Limb (tissue), 2 donors: ENCODE results near the gene MRPL20.
A peak's percentile ranks its signal among the peaks of the same experiment; 100 is the strongest.
"Not testable (repeated sequence)": the region's sequence is repeated elsewhere in the genome, so short reads cannot be mapped to it uniquely, and the experiment has no call there.

Source experiments
- DNase-seq, 2 donors: peaks; one replicate each; pipeline ENCODE4 v3.0.0-alpha.2; 2016; ENCODE audit errors: extremely low spot score in 2 of 2

Gene MRPL20

DNA sequence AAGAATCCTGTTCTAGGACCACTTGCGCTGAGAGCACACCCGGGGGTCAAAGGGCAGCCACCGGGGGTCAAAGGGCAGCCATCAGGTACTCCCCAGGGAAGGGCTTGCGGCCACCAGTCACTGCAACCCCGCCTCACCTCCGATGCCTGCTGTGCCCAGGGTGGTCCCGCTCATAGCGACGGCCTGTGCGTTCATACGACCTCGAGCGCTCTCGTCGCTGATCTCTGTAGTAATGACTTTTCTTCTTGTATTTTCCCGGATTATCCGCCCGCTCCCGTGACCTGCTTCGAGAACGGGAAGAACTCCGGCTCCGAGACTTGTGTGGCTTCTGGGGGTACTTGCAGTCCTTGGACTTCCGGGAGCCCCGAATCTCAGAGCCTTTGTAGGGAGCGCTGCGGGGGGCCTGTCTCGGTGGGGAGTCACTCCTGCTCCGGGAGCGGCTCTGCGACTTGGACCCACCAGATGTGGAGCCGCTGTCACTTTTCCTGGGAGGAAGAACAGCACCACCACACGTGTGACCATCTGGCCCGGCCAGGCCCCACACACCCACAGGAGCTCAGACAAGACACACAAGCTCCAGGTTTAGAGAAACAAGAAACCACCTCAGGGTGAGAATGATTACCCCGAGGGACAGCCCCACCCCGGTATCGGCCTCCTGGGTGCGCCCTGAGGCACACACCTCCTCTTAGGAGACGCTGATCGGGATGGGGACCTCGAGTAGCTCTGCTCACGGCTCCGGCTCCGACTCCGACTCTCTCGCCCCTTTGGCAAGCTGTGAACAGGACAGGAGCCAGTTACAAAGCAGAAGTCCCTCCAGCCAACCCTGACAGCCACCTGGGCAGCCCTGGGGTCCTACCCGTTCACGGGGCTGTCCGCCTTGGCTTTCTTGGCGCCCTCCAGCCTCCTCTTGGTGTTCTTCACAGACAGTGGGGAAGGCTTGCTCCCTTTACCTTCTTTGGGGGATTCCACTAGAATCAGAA is 19.7 kb downstream of the MRPL20 start:
- DNase-seq: no peak

DNA sequence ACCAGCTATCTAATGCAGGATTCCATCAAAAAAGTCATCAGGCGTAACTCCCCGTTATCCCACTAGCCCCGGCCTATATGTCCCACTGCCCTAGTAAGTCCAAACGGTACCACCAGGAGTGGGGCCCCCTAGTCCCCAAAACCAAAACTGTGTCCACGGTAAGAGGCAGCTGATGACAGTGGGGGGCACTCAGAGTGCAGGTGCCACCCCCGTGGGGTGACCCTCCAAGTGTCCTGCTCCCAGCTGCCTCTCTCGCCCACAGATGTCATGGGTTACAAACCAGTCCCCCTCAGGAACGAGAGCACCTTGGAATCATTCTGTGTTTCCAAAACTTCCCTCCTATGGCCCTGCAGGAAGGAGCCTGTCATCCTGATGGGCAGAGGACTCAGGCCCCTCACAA is 21.2 kb downstream of the MRPL20 start:
- no peak for DNase-seq

DNA sequence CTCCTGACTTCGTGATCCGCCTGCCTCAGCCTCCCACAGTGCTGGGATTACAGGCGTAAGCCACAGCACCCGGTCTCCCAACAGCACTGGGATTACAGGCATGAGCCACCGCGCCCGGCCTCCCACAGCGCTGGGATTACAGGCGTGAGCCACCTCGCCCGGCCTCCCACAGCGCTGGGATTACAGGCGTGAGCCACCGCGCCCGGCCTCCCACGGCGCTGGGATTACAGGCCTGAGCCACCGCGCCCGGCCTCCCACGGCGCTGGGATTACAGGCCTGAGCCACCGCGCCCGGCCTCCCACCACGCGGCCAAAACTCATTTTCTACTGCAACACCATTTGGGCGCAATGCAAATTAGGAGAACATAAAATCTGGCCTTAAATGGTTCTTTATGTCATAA is 21.8 kb downstream of the MRPL20 start:
- not testable (repeated sequence) for DNase-seq

DNA sequence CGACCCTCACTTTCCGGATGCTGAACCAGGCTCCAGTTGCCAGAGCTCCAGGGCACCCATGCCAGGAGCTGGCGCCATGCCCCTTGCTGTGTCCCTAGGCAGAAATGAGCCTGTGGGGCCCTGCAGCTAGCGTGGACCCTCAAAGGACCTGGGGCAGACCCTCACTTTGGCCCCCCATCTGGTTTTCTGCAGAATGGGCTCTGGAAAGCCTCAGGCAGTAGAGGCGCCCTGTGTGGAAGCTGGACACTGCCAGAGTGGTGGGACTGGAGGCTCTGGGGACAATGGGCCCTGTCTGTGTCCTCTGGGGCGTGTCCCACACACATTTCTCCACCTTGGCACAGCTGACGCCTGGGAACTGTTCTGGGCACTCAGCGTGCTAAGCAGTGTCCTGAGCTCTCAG is 25.8 kb downstream of the MRPL20 start:
- DNase-seq: no peak

DNA sequence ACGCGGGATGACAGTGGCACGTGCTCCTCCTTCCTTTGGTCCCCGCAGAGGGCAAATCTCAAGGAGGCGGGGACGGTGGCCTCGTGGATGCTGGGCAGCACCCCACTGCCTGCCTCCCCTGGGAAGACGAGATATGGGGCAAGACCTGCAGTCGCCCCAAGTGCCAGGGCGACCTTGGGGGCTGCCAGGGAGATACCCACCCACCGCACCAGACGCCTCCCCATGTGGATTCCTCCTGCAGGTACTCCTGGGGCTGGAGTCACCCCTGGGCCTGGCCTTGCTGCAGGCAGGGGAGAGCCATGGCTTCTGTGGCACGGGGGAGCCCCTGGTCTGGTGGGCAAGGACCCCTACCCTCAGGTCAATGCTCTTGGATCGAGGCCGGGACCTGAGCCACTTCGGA is 26.2 kb downstream of the MRPL20 start:
- no peak for DNase-seq

DNA sequence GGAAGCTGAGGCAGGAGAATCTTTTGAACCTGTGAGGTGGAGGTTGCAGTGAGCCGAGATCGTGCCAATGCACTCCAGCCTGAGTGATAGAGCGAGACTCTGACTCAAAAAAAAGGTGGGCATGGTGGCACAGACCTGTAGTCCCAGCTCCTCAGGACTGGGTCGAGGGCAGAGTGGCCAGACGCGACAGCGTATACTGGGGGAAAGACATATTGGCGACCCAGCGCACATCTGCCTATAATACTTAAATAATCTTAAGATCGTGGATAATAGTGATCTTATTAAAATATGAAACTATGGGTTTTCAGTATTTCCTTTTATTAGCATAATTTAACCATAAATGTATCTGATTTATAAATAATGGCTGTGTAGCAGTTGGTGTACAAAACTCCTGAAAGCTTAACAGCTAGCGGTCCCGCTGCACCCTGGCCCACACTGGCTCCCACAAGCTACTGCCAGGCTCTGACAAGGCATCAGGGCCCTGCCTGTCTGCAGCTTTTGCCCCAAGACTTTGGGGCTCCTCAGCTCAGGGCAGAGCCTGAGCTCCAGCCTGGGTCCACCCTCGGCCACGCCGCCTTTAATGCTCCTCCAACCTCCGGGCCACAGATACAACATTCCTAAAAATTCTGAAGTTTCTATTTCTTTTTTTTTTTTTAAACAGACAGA is 29.4 kb downstream of the MRPL20 start:
- no peak for DNase-seq

DNA sequence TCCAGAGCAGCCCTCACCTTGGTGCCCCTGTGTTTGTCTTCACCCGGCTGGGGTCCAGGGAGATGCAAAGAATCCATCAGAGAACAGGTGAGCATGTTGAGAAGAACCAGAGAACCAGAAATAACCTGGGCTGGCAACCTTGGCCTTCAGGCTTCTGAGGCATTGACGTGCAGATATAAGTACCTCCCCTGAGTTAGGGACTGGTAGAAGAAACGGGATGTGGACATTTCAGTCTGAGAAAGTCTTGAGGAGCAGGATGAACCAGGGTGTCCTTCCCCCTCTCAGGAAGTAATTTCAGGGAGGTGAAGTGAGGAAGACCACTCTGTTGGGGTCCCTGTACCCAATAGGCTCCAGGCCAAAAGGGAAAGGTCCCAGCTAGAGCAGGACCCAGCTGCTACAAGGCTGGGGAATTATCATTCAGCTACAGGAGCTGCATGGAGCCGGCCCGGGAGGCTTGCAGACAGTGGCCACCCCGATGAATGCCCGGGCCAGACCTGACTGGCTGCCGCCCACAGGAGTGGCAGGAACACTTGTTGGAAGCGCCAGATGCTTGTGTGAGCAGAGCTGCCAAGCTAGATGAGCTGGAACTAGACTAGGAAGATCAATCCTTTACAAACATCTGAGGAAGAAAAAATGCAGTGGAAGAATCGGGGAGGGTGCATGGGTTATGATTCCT is 30.4 kb downstream of the MRPL20 start:
- DNase-seq: no peak

DNA sequence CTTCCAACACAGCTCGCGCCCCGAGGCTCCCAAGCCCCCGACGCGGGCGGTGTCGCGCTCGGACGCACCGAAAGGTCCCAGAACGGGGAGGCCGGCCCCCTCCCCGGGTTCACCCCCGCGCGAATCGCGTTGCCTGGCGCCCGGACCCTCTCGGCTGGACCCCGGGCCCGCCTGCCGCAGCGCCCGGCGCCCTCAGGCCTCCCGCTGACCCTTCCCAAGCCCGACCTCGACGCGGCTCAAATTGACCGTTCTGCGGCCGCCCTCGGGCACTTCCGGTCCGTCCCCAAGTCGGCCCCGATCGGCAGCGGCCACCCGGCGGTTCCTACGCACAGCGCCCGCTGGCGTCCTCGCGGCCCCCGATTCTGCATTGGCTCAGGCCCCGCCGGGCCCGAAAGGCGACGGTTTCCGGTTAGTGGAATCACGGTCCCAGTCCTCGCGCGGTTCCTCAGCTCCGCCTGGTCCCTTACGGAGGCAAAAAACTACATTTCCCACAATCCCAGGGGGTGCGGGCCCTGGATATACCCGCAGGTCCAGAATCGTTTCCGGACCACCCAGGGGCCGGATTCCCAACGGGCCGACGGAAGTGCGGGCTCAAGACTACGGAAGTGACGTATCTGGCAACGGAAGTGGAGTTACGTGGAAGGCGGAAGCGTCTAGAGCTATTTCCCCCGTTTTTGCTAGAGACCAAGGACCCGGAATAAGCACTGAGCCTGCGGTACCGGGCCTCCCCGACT is 32.0 kb downstream of the MRPL20 start, which contains the start of gene AURKAIP1:
Gene AURKAIP1 (minus strand): TSS at position 279 of the 734 bp plus-strand sequence. CDS start 451 bp downstream, outside the sequence.
- DNase-seq: peak; percentile 98 to 99

DNA sequence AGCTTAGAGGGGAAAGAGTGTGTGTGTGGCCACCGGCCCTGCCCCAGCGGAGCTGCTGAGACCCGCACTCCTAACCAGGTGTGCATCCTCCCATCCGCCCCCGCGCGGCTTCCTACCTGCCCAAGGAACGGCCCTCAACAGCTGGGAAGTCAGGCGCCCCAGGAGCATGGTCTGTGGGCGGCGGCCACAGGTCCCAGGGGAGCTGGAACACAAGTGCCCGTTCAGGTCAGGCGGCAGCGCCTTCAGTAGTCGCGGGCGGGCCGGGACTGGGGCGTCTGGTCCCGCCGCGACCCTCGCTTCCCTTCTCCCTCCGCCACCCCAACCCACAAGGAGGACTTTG is 32.5 kb downstream of the MRPL20 start:
- no peak for DNase-seq

DNA sequence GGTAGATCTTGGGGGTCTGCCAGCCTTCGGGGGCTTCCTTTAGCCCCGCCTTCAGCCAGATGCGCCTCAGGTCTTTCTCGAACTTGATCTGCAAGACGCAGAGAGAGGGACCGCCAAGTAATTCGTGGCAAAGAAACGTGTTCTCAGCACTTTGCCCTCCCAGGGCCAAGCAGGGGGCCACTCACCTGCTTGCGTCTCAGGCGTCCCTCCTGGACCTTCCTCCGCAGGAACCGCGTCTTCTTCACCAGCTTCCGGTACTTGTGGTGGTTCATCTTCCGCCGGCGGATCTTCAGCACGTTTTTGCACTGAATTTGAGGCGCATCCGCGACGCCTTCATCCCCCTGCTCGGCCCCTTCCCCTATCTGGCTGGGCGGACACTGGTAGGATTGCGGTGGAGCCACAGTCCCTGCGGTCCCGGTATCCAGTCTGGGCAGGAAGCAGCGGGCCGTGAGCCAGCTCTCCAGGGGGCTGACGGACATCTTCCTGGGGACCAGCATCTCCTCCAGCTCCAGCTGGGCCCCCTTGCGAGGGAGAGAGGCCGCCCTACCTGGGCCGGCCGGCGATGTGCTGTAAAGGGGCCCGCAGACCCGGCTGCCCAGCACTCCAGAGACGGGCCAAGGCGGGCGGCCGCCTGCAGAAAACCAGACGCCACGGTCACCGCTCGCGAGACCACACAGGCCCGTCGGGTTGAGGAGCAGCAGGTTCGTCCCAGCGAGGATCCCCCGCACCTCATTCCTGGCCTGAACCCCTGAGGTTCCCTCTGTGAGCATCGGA is 33.1 kb downstream of the MRPL20 start:
- DNase-seq: no peak

DNA sequence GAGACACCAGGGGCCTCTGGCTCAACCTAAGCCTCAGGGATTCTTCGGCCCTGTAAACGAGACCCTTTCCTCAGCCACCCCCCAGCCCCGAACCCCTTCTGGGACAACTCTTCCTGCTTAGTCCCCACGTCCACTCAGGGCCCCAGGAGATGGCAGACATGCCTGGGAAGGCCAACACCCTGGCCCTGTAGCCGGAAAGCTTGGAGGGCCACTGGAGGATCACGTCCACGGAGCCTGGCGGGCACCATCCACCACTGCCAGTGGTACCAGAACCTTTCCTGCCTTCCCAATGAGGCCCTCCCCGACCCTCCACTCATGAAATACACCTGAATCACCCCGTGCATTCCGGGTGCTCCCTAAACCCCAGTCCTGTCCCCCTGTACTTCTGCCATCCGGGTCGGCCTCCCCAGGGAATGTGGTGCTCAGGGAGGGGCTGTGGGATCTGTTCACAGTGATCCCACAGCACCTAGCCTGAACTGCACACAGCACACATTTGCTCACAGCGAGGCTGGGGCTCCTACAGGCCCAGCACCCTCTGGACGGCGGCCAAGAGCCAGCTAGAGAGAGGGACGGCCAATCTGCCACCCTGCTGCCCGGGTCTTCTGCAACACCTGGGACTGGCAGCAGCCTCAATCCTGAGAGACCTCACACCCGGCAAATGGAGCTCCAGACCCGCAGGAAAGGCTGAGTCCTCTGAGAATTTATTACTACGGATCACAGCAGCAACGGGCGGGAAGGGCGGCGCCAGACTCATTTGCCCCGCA is 33.9 kb downstream of the MRPL20 start:
- DNase-seq: no peak

DNA sequence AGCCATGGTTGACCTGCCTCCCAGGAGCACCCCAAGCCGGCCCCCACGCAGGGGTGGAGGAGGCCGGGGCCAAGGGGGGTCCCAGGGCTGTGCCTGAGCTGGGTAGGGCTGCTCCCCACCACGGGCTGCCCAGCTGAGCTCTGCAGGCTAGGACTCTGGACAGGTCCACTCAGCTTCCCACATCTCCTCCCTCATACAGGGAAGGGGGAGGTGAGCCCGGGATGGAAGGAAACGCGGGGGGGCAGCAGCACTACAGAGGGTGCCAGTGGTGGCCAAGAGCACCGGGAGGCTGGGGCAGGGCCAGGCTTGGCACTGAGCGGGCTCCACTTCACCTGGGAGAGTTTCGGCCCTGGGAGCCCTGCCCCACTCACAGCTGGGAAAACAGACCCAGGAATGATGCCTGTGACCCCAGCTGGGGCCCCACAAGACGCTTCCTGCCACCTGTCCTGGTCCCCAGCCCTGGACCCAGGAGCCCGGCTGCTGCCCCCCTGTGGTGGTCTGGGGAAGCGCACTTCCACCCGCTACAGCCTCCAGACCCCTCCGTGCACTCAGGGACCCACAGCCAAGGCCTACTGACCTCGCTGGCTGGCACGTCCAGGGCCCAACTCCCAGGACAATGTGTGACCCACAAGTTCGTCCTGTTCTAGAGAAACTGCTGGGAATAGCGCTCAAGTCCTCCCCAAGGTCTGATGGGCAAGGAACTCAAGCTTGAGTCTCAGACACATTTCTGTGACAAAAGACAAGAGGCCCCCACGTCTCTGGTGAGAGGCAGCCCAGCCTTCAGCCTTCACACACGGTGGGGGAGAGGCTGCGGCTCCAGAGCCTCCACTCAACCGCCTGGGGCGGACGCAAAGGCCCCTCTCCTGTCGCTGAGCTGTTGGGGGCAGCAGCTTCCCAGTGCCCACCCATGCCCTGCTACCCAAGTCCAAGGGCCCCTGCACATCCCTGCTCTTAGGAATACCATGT is 35.1 kb downstream of the MRPL20 start:
- DNase-seq: peak in 1 of 2 donors; percentile 86

DNA sequence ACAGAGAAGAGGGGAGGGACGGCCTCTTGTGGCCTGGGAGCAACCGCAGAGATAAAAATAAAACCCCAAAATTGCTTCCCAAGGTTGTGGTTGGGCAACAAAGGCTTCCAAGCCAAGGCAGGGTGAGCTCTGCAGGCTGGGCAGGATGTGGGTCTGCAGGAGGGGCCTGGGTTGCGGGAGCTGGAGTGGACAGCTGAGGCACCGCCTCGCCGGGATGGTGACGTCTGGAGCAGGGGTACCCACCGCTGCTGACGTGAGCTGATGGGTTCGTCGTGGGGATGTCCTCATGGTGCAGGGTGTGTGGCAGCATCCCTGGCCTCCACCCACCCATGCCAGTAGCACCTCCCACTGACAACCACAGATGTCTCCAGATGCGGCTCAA is 35.7 kb downstream of the MRPL20 start:
- no peak for DNase-seq

DNA sequence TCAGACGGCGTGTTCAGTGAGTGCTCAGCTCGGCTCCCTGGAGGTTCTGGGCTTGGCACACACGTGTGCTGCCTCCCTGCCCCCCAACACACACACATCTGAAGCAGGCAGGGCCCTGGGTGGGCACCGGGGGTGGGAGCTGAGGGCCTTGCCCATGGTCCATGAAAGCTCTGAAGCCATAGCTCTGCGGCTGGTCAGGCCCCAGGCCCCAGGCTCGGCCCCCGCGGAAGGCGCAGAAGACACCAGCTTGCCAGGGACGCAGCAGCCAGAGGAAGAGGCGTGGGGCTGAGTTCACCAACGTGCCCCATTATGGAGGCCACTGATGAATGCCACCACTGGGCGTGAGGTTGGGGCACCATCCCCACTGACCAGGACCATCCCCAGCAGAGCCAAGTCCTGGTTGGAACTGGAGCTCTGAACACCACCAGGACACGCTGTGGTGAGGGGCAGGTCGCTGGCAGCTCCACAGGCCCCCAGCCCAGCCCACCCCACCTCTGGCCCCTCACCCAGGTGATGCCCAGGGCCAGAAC is 36.3 kb downstream of the MRPL20 start:
- DNase-seq: no peak

DNA sequence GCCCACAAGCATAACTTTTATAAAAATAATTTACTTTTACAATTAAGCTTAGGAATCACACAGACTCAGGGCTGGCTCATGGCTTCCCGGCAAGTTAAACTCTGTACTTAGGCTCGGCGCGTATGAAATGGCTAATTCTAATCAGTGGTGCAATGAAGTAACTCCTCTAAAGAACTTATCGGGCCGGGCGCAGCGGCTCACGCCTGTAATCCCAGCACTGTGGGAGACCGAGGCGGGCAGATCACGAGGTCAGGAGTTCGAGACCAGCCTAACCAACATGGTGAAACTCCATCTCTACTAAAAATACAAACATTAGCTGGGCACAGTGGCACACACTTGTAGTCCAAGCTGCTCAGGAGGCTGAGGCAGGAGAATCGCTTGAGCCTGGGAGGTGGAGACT is 37.0 kb downstream of the MRPL20 start:
- not testable (repeated sequence) for DNase-seq

DNA sequence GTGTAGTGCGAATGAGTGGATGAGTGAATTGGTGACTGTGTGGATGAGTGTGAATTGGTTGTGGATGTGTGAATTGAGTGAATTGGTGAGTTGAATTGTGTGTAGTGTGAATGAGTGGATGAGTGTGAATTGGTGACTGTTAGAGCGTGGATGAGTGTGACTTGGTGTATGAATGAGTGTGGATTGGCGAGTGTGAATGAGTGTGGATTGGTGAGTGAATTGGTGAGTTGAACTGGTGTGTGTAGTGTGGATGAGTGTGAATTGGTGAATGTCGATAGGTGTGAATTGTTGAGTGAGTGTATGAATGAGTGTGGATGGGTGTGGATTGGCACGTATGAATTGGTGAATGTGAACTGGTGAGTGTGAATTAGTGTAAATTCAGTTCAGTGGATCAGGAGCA is 39.8 kb downstream of the MRPL20 start:
- DNase-seq: no peak

DNA sequence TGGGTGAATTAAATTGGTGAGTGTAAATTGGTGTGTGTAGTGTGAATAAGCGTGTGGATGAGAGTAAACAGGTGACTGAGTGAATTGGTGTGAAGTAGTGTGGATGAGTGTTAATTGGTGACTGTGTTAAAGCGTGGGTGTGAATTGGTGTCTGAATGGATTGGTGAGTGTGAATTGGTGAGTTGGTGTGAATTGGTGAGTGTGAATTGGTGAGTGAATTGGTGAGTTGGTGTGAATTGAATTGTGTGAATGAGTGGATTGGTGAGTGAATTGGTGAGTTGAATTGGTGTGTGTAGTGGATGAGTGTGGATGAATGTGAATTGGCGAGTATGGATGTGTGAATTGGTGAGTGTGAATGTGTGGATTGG is 40.4 kb downstream of the MRPL20 start:
- DNase-seq: no peak

DNA sequence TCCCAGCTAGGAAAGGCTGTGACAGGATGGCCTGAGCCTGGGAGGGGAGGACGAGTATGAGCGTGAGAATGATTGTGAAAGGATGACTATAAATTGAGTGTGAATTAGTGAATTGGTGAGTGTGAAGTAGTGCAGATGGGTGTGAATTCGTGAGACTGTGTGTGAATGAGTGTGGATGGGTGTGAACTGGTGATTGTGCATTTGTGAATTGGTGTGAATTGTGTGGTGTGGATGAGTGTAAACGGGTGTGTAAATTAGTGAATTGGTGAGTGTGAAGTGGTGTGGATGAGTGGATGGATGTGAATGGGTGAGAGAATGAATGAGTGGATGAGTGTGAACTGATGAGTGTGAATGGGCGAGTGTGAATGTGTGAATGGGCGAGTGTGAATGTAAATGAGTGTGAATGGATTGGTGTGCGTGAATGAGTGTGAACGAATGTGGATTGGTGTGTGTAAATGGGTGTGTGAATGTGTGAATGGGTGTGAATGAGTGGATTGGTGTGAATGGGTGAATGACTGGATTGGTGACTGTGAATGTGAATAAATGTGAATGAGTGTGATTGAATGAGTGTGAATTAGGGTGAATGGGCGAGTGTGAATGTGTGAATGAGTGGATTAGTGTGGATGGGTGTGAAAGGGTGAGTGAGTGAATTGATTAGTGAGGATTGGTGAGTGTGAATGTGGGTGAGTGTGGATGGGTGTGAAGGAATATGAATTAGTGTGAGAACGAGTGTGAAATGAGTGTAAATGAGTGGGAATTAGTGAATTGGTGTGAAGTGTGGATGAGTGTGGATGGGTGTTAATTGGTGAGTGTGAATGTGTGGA is 41.0 kb downstream of the MRPL20 start:
- DNase-seq: no peak
